Smooth muscle cell (in vitro differentiated cells): Measurements from ENCODE around the gene AASDH. TPM values are rescaled to one million over a fixed set of nuclear protein-coding genes. Genes with fewer than 3 reads are reported as not detected.

Experiments
- DNase-seq: peaks from one replicate; lab custom pipeline; 2025; ENCODE audit not compliant: unreplicated experiment; lab: John Stamatoyannopoulos, UW
- H2AFZ ChIP-seq: fragments of 200-600 bp; sonication (generic); 2 replicates; pipeline ENCODE4 v1.6.0; 2016; ENCODE audit warnings: antibody characterized with exemption, low read depth, mild to moderate bottlenecking
- H3F3A ChIP-seq: fragments of 200-600 bp; sonication (generic); 2 replicates; pipeline ENCODE4 v1.6.0; 2017; ENCODE audit warnings: antibody characterized with exemption, low read depth
- H3K27ac ChIP-seq: fragments of 200-600 bp; sonication (generic); 2 replicates; pipeline ENCODE4 v1.5.1; 2016; ENCODE audit warnings: low read depth, mild to moderate bottlenecking
- H3K27me3 ChIP-seq: fragments of 200-600 bp; sonication (generic); 2 replicates; pipeline ENCODE4 v1.6.1; 2016; ENCODE audit warnings: low read depth, mild to moderate bottlenecking
- H3K36me3 ChIP-seq: fragments of 200-600 bp; sonication (generic); 2 replicates; pipeline ENCODE4 v1.5.1; 2016; ENCODE audit warnings: low read depth
- H3K4me1 ChIP-seq: fragments of 200-600 bp; sonication (generic); 2 replicates; pipeline ENCODE4 v1.5.1; 2016; ENCODE audit warnings: low read depth
- H3K4me2 ChIP-seq: fragments of 200-600 bp; sonication (generic); 2 replicates; pipeline ENCODE4 v1.6.0; 2016; ENCODE audit warnings: mild to moderate bottlenecking
- H3K4me3 ChIP-seq: fragments of 200-600 bp; sonication (generic); 2 replicates; pipeline ENCODE4 v1.5.1; 2016; ENCODE audit warnings: mild to moderate bottlenecking
- H3K79me2 ChIP-seq: fragments of 200-600 bp; sonication (generic); 2 replicates; pipeline ENCODE4 v1.6.0; 2016; ENCODE audit warnings: low read depth, mild to moderate bottlenecking
- H3K9ac ChIP-seq: fragments of 200-600 bp; sonication (generic); 2 replicates; pipeline ENCODE4 v1.6.0; 2016; ENCODE audit warnings: low read depth
- H3K9me3 ChIP-seq: fragments of 200-600 bp; sonication (generic); replicated peaks from 2 replicates; pipeline ENCODE4 v1.5.1; 2016; ENCODE audit warnings: low read depth
- H4K20me1 ChIP-seq: fragments of 200-600 bp; sonication (generic); 2 replicates; pipeline ENCODE4 v1.6.0; 2016; ENCODE audit warnings: low read depth
- WGBS: methylation state at CpG from one replicate; pipeline ENCODE4 v1.1.7; 2016; ENCODE audit warnings: low lambda C conversion rate; 5-methylcytosine and 5-hydroxymethylcytosine counted together
- polyA plus RNA-seq: library from polyadenylated mRNA; unstranded; fragments of >200 nt; fragmentation: Nextera tagmentation; extraction: Ambion mirVana; gene quantifications from 2 replicates; pipeline ENCODE4 v1.2.1, GENCODE V29; 2016
- small RNA-seq: library from RNA; depleted of rRNA; stranded (forward); fragments of <200 nt; gene quantifications from one replicate; pipeline ENCODE3, GENCODE V24; 2014
- total RNA-seq: library from RNA; depleted of rRNA; stranded (reverse); fragments of >200 nt; gene quantifications from 2 replicates; pipeline ENCODE4 v1.2.3, GENCODE V29; 2014
- TF ChIP-seq, protein P1 (sequence below): fragments of 200-600 bp; sonication (generic); IDR thresholded peaks from 2 replicates; pipeline ENCODE4 v1.5.1; 2017; ENCODE audit warnings: borderline replicate concordance, mild to moderate bottlenecking, antibody characterized with exemption; ENCODE audit not compliant: insufficient read depth, poor library complexity, severe bottlenecking

Gene AASDH
- total and polyA plus RNA-seq, 2 experiments from 2014 or later: 7.7 to 11.3 TPM

DNA sequence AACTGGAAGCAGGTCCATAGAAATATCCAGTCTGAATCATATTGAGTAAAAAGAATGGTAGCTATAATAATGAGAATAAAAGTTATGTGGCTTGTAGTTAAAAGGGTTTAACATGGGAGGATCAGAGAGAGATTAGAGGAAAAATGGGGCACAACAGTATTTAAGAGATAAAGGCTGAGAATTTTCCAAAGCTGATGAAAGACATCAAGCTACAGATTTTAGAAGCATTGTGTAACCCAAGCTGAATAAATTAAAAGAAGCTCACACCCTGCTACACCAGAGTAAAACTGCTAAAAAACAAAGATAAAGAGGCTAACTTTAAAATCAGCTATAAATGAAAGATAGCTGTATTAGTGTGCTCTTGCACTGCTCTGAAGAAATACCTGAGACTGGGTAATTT lies 94.2 kb downstream of the AASDH start:
- Histone ChIP-seq H3K9ac (no peak overlapping the region), H3K36me3 (no peaks in the 10 kb centered on the region), H4K20me1 (no peaks in the 10 kb centered on the region), H3K27me3 (no peaks in the 10 kb centered on the region), H3K9me3 (no peaks in the 10 kb centered on the region), H3K79me2 (no peaks in the 10 kb centered on the region), H2AFZ (no peak overlapping the region), H3K27ac (no peak overlapping the region), H3K4me3 (no peak overlapping the region), H3F3A (no peaks in the 10 kb centered on the region), H3K4me1 (peaks cover 13% of the 10 kb centered on the region), H3K4me2 (no peak overlapping the region)
- no peak for DNase-seq
- TF ChIP-seq, protein P1, sequence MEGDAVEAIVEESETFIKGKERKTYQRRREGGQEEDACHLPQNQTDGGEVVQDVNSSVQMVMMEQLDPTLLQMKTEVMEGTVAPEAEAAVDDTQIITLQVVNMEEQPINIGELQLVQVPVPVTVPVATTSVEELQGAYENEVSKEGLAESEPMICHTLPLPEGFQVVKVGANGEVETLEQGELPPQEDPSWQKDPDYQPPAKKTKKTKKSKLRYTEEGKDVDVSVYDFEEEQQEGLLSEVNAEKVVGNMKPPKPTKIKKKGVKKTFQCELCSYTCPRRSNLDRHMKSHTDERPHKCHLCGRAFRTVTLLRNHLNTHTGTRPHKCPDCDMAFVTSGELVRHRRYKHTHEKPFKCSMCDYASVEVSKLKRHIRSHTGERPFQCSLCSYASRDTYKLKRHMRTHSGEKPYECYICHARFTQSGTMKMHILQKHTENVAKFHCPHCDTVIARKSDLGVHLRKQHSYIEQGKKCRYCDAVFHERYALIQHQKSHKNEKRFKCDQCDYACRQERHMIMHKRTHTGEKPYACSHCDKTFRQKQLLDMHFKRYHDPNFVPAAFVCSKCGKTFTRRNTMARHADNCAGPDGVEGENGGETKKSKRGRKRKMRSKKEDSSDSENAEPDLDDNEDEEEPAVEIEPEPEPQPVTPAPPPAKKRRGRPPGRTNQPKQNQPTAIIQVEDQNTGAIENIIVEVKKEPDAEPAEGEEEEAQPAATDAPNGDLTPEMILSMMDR: no peak

DNA sequence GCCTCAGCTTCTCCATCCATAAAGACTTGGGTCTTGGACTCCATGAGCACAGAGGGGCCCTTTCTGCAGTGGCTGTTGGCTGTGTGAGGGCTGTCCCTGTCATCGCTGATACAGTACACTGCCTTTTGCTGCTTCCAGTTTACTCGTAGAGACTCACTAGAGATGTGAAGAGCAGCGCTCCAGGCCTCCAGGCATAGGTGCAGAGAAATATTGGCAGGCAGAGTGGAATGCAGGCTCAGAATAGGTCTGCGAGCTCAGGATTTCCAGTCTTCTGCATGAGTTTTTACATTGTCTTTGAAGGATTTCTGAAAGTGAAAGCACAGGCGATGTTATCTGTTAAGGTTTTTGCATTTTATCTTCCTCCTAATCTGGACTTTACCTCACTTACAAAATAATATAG lies 97.4 kb downstream of the AASDH start:
- Histone ChIP-seq H3K4me1 (no peaks in the 10 kb centered on the region), H2AFZ (no peak overlapping the region), H3K4me2 (no peak overlapping the region), H3K27me3 (no peaks in the 10 kb centered on the region), H3K36me3 (no peaks in the 10 kb centered on the region), H3K4me3 (peak overlapping the region; percentile 17), H3K27ac (no peak overlapping the region), H3K9me3 (no peaks in the 10 kb centered on the region), H4K20me1 (no peaks in the 10 kb centered on the region), H3K9ac (no peak overlapping the region), H3K79me2 (no peaks in the 10 kb centered on the region), H3F3A (no peaks in the 10 kb centered on the region)
- TF ChIP-seq, protein P1: no peak
- 61% methylated on average over 5 of the region's 5 CpGs for WGBS
- no peak for DNase-seq

DNA sequence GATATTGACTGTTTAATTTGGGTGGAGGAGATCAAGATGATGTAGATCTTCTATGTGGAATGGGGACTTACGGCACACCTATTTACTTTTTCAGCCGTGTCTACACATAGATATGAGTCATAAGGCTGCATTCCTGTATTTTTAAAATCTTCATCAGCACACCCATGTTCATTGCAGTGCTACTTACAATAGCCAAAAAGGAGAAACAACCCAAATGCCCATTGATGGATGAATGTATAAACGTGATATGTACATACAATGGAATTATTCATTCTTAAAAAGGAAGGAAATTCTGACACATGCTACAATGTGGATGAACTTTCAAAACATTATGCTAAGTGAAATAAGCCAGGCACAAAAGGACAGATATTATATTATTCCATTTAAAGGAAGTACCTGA lies 98.6 kb downstream of the AASDH start:
- Histone ChIP-seq H2AFZ (no peak overlapping the region), H3F3A (no peaks in the 10 kb centered on the region), H3K27ac (no peak overlapping the region), H3K4me1 (no peaks in the 10 kb centered on the region), H3K36me3 (no peaks in the 10 kb centered on the region), H3K4me2 (no peak overlapping the region), H4K20me1 (no peaks in the 10 kb centered on the region), H3K27me3 (no peaks in the 10 kb centered on the region), H3K9me3 (no peaks in the 10 kb centered on the region), H3K4me3 (no peak overlapping the region), H3K79me2 (no peaks in the 10 kb centered on the region), H3K9ac (no peak overlapping the region)
- TF ChIP-seq, protein P1: no peak
- 80% methylated on average over 3 of the region's 3 CpGs for WGBS
- DNase-seq: no peak

Small RNAs within 50 kb of the gene (small RNA-seq; reads per million reads assigned to genes)
- gene RNU6-197P: not detected

Other genes with a start within 250 kb of the AASDH start
- 26.0 and 26.8 TPM in 2 replicates for gene PPAT, start 48.1 kb upstream of the AASDH start, total RNA-seq
- 11.6 and 12.3 TPM in 2 replicates for gene PPAT, start 48.1 kb upstream of the AASDH start, polyA plus RNA-seq
- 68.9 and 71.6 TPM in 2 replicates for gene PAICS, start 48.8 kb upstream of the AASDH start, total RNA-seq
- 58.7 and 62.4 TPM in 2 replicates for gene PAICS, start 48.8 kb upstream of the AASDH start, polyA plus RNA-seq
- gene SRP72, start 80.1 kb upstream of the AASDH start, total RNA-seq: 90.0 and 99.7 TPM in 2 replicates
- gene SRP72, start 80.1 kb upstream of the AASDH start, polyA plus RNA-seq: 113 TPM in 2 replicates
- 0.27 TPM in 1 of 2 replicates, not detected in the other for gene ARL9, start 118.3 kb upstream of the AASDH start, total RNA-seq
- 1.2 and 1.4 TPM in 2 replicates for gene ARL9, start 118.3 kb upstream of the AASDH start, polyA plus RNA-seq